NK-92 treated with Interleukin-12 subunit alpha and Interleukin-12 subunit beta, amount 100 ng/mL, for 24 hours (cell line): Measurements from ENCODE around the gene TNFRSF8.
A peak's percentile ranks its signal among the peaks of the same experiment; 100 is the strongest.

Experiments
- DNase-seq: peaks from one replicate; lab custom pipeline; 2025; lab: John Stamatoyannopoulos, UW

Gene TNFRSF8

GRCh38 chr1:12159816-12160215 is 96.7 kb downstream of the TNFRSF8 start:
- peak; percentile 51 for DNase-seq

GRCh38 chr1:12161324-12161661 is 98.2 kb downstream of the TNFRSF8 start:
- no peak for DNase-seq

GRCh38 chr1:12161662-12162458 is 98.8 kb downstream of the TNFRSF8 start:
- peak; percentile 85 for DNase-seq

- no peak for DNase-seq
Measured at GRCh38 chr1:12162459-12163137, 99.5 kb downstream of the TNFRSF8 start.

- no peak for DNase-seq
Measured at GRCh38 chr1:12163210-12163609, 100.1 kb downstream of the TNFRSF8 start.

GRCh38 chr1:12164210-12164609 is 101.1 kb downstream of the TNFRSF8 start:
- no peak for DNase-seq

- DNase-seq, result no peak
Measured at GRCh38 chr1:12165342-12165741, 102.2 kb downstream of the TNFRSF8 start.

- DNase-seq, result peak; percentile 67
Measured at GRCh38 chr1:12166834-12167492, 103.9 kb downstream of the TNFRSF8 start, which contains the start of gene TNFRSF1B. TSS of gene TNFRSF1B (plus strand) at chr1:12166991. CDS start at chr1:12167092, 101 bp downstream.

- no peak for DNase-seq
Measured at GRCh38 chr1:12167493-12168429, 104.7 kb downstream of the TNFRSF8 start.

- DNase-seq, result no peak
Measured at GRCh38 chr1:12168451-12169160, 105.5 kb downstream of the TNFRSF8 start.

- no peak for DNase-seq
Measured at GRCh38 chr1:12169442-12170135, 106.5 kb downstream of the TNFRSF8 start.

- DNase-seq, result no peak
Measured at GRCh38 chr1:12170263-12170671, 107.2 kb downstream of the TNFRSF8 start.

GRCh38 chr1:12171206-12172041 is 108.3 kb downstream of the TNFRSF8 start:
- no peak for DNase-seq

GRCh38 chr1:12172042-12172851 is 109.1 kb downstream of the TNFRSF8 start:
- no peak for DNase-seq

- DNase-seq, result no peak
Measured at GRCh38 chr1:12173041-12173509, 110.0 kb downstream of the TNFRSF8 start.

- DNase-seq, result peak; percentile 89
Measured at GRCh38 chr1:12173631-12174121, 110.6 kb downstream of the TNFRSF8 start.

GRCh38 chr1:12174924-12175810 is 112.1 kb downstream of the TNFRSF8 start:
- DNase-seq, result no peak
